GM12891 (cell line): ENCODE measurements around the gene ZNF598.

Source experiments
- DNase-seq: peaks from one replicate; pipeline ENCODE4 v3.0.0; 2011; ENCODE audit warnings: low spot score; ENCODE audit not compliant: insufficient read length
- FAIRE-seq: peaks from 2 replicates; lab custom pipeline; 2011; peaks lifted over from hg19 to GRCh38; lab: Jason Lieb, UNC
- PAX5 ChIP-seq: IDR thresholded peaks from 2 replicates; pipeline ENCODE4 v1.6.1; 2011; ENCODE audit warnings: low read length, moderate library complexity, mild to moderate bottlenecking; ENCODE audit not compliant: insufficient read depth, severe bottlenecking
- POLR2A ChIP-seq: IDR thresholded peaks from 2 replicates; pipeline ENCODE4 v1.6.1; 2011; ENCODE audit warnings: low read depth, low read length, control low read depth
- POLR2AphosphoS5 ChIP-seq: IDR thresholded peaks from 2 replicates; pipeline ENCODE4 v1.6.1; 2011; ENCODE audit warnings: low read depth, low read length, control low read depth
- POU2F2 ChIP-seq: IDR thresholded peaks from 2 replicates; pipeline ENCODE4 v1.6.1; 2011; ENCODE audit warnings: low read depth, mild to moderate bottlenecking, control low read depth, low read length, moderate library complexity
- SPI1 ChIP-seq: IDR thresholded peaks from 2 replicates; pipeline ENCODE4 v1.6.1; 2011; ENCODE audit warnings: low read depth, low read length, control low read depth
- TAF1 ChIP-seq: IDR thresholded peaks from 2 replicates; pipeline ENCODE4 v1.6.1; 2011; ENCODE audit warnings: low read depth, low read length, control low read depth

Gene ZNF598

DNA sequence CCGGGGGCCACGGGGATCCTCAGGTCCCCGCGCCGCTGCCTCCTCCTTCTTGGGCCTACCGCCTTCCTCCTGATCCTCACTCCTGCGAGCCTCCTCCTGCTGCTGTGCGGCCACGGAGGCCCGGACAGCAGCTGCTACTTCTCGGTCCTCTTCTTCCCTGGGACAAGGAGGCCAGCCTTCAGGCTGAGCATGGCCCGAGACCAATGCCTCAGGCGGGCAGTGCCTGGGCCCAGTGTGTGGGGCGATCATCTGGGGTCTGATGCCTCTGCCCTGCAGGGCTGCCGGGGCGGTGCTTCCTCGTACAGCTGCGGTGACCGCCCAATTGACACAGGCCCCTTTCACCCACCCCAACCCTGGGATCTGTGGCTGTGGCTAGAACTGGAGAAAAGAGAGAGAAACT, 8.6 kb downstream of the ZNF598 start:
- DNase-seq (no peak), FAIRE-seq (no peak)
- TF ChIP-seq PAX5 = no peak
- no peak for TF ChIP-seq POLR2AphosphoS5
- TF ChIP-seq POU2F2 = no peak
- TF ChIP-seq POLR2A = no peak
- no peak for TF ChIP-seq SPI1

DNA sequence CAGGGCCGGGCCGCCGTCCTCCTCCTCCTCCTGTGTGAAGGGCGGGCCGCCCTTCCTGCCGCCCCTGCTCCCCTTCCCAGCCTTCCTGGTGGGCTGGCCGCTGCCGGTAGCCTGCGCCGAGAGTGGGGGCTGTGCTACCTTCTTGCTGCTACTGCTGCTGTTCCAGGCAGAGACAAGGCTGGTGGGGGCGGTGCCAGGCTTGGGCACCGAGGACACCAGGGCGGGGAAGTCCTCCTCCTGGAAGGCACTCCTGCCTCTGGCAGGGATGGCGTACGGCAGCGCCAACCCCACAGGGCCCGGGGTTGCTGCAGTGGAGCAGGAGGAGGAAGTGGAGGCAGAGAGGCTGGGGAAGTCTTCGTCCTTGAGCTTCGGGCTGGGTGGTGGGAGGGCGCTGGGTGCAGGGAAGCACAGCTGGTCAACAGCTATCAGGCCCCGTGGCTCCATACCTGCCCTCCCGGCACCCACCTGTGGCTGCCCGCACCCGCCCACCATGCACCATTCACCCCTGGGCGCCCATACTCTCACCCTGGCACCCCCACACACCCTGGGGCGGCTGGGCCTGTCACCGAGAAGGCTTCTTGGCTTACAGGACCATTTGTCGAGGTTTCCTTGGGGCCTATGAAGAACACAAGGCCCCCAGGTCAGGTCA, 9.6 kb downstream of the ZNF598 start:
- FAIRE-seq (no peak), DNase-seq (no peak)

DNA sequence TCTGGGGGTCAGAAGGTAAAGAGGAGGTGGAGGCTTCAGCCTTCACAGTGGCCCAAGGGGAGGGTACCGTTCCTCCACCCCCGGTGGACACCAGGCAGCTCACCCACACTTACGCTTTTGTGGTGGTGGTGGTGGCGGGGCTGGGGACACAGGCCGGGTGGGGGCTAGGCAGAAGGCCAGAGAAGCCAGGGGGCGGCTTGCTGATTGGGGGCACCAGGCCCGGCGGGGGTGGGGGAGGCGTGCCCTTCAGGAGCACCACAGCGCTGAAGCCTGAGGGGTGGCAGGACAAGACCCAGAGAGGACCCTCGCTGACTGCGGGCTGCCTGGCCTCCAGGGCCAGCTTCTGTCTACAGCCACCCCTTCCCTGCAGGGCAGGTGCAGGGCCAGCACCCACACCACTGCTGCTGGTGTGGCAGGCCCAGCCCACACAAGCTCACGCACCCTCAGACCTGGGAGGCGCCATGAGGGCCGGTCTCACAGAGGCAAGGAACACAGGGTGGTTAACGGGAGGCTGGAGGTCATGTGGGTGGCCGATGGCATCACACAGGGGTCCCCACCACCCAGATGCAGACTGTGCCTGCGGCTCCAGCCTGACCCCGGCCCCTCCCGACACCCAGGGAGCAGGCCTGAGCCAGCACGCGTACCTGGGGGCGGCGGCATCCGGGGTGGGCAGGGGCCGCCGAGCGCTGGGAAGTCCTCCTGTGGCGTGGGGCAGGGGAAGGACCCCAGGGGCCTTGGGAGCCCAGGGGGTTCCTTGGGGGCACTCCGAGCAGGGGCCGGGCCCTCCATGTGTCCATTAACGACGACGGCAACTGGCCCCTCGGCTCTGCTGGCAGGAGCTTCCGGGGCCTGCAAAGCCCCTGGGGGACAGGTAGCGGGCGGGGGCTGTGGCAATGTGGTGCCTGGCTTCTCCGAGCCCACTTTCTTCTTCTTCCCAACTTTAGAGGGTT, 10.5 kb downstream of the ZNF598 start:
- TF ChIP-seq POLR2A (no peak), POU2F2 (no peak), PAX5 (no peak), POLR2AphosphoS5 (no peak), SPI1 (no peak), TAF1 (no peak)
- DNase-seq (no peak), FAIRE-seq (no peak)

More for the DNA sequence above, 9.6 kb downstream of the ZNF598 start:
- no peak for TF ChIP-seq PAX5

DNA sequence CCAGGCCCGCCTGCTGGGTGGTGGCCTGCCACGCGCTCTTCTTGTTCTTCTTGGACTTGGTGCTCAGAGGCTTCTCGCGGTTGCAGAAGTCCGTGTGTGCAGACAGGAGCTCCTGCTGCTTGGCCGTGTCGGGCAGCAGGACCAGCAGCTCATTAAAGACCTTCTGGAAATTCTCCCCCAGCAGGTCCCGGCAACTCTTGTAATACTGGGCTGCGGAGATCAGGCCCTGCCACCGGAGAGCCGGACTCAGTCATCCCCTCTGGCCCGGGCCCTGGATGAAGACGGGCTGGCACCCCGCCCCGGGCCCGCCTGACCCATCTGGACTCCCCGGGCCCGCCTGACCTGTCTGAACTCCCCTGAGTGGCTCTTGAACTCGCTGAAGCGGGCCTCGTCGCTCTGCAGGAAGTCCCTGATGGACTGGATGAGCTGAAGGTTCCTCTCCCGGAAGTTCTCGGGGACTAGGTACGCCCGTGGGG, 11.2 kb downstream of the ZNF598 start:
- no peak for TF ChIP-seq SPI1
- no peak for TF ChIP-seq POLR2AphosphoS5
- no peak for TF ChIP-seq POLR2A
- no peak for TF ChIP-seq PAX5
- TF ChIP-seq POU2F2 = no peak
- no peak for TF ChIP-seq TAF1
- FAIRE-seq (no peak), DNase-seq (no peak)

DNA sequence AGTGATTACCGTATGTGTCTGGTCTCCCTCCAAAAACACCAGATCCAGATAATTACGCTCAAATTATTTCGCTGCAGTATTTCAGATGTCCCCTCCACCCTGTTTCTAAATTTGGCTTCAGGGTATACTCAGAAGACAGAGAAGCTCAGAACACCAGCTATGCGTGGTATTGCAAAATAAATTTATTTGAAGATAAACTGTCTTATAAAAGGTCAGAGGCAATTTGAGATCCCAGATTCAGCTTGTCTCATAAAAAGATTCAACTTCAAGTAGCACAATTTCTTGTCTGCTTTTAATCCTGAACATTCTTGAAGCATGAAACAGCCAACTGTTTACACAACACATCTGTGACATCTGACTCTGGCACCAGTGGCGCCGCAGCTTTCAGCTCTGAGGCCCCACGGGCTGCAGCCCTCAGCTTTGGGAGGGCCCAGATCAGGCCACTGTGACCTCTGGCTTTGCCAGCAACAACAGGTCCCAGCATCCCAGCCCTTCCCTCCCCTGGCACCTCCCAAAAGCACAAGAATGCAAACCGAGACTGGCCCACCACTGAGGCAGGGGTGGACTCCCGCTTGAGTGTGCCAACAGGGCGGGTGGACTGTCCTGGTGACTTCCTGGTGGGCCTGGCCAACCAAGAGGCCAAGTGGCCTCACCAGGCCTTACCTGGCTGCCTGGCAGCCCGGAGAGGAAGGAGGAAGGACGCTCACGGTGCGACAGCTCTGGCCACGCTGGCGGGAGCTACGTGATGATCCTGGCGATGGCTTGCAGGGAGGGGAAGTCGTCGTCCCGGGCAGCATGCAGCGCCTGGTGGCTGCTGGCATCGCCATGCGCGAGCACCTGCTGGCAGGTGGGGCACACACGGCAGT, 11.9 kb downstream of the ZNF598 start:
- FAIRE-seq = no peak

DNA sequence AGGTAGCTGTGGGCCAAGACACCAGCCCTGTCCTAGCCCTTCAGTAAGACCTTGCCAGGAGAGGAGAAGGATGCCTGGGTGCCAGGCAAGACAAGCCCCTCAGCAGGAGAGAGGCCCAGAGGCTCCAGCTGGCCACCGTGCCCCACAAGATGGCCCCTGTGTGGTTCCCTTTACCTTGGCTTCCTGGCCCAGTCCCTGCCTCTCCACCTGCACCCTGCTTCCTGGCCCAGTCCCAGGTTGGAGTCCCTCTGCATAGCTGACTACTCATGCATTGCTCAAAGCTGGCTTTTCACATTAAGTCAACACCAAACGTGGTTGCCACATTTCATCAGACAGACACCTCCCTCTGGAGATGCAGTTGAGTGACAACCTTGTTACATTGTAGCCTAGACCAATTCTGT, 15.9 kb downstream of the ZNF598 start:
- DNase-seq = no peak
- FAIRE-seq = peak; percentile 73
- no peak for TF ChIP-seq POLR2A
- no peak for TF ChIP-seq POU2F2
- TF ChIP-seq TAF1 = no peak
- TF ChIP-seq POLR2AphosphoS5 = no peak
- no peak for TF ChIP-seq SPI1
- no peak for TF ChIP-seq PAX5

More for the DNA sequence above, 11.9 kb downstream of the ZNF598 start:
- no peak for DNase-seq
- TF ChIP-seq POLR2A (no peak), SPI1 (no peak), POU2F2 (no peak), PAX5 (no peak)

DNA sequence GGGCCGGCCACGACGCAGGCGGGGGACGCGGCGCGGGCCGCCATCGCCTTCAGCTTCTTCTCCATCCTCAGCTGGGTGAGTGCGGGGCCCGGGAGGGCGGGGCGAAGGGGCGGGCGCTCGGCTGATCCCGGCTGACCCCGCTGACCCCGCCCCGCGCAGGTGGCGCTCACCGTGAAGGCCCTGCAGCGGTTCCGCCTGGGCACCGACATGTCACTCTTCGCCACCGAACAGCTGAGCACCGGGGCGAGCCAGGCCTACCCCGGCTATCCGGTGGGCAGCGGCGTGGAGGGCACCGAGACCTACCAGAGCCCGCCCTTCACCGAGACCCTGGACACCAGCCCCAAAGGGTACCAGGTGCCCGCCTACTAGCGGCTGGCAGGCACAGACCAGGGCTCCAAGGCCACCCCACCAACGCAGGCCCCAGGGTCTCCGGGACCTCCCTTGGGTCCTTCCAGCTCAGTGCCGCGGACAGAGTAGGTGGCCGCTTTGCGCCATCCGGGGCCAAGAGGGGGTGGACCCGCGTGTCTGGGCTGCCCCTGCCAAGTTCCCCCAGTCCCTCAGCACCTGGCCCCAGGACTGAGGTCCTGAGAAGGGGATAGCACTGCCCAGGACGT, 16.8 kb downstream of the ZNF598 start:
- FAIRE-seq = no peak
- no peak for DNase-seq
- TF ChIP-seq PAX5 (no peak), TAF1 (no peak), POLR2A (no peak), POU2F2 (no peak), SPI1 (no peak), POLR2AphosphoS5 (no peak)

DNA sequence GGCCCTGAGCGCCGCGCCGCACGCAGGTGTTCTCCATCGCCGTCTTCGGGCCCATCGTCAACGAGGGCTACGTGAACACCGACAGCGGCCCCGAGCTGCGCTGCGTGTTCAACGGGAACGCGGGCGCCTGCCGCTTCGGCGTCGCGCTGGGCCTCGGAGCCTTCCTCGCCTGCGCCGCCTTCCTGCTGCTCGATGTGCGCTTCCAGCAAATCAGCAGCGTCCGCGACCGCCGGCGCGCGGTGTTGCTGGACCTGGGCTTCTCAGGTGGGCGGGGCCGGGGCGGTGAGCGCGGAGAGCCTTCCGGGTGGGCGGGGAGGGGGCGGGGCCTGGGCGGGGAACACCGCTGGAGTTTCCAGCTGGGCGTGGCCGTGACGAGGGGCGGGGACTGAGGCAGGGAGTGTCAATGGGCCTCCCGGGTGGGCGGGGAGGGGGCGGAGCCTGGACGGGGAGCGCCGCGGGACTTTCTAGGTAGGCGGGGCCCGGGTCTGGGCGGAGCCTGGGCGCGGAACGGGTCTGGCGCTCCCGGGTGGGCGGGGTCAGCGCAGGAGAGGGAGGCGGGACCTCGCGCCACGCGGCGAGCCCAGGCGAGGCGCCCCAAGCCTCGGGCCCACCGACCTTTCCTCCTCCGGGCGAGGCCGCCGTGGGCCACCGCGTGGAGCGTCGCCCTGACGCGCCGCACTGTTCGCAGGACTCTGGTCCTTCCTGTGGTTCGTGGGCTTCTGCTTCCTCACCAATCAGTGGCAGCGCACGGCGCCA, 17.5 kb downstream of the ZNF598 start:
- 0 out of 2 replicates have a peak, but pooled peaks have one; percentile 24 for TF ChIP-seq TAF1
- TF ChIP-seq POLR2AphosphoS5 = 0 out of 2 replicates have a peak, but pooled peaks have one; percentile 22
- peak; percentile 35; the same call in 1 of the 2 replicates for TF ChIP-seq POLR2A
- no peak for TF ChIP-seq POU2F2
- DNase-seq (peak; percentile 99), FAIRE-seq (peak; percentile 72)

DNA sequence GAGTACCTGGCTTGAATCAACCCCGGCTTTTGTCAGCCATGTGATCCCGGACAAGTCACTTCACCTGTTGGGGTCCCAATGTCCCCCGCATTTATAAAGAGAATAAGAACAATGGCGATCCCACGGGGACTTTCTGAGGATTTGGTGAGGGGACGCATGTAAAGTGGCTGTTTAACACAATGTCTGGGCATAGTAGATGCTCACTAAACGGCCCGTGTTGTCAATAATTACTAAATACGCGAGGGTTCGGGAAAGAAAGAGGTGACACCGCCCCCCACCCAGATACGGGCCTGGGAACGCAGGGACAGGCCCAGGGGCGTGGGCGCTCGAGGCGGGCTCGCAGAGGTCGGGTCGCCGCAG, 18.1 kb downstream of the ZNF598 start:
- FAIRE-seq (no peak), DNase-seq (no peak)
- no peak for TF ChIP-seq POLR2AphosphoS5
- TF ChIP-seq SPI1 = no peak
- TF ChIP-seq POLR2A = no peak
